ENCODE results near the gene SULT1C2.
"Not testable (repeated sequence)": the region's sequence is repeated elsewhere in the genome, so short reads cannot be mapped to it uniquely, and the experiment has no call there.

SULT1C2 gene

GRCh38 chr2:108355906-108356734 lies 67.4 kb downstream of the SULT1C2 start:
- no peak for DNase-seq

- DNase-seq: not testable (repeated sequence)
Measured at GRCh38 chr2:108359336-108359735, 70.6 kb downstream of the SULT1C2 start.
